A549 (cell line): ENCODE results near the gene CCDC170. TPM values are rescaled to one million over a fixed set of nuclear protein-coding genes. Genes with fewer than 3 reads are reported as not detected.

Experiments
- ATAC-seq, 2 experiments: fragments of 200-7000 bp in 1 of 2; fragments of >200 bp in 1 of 2; cut with Nextera tagmentation in 1 of 2; cut with Tn5 transposase in 1 of 2; 3 replicates each; pipeline versions ENCODE4 v1.8.0 to v1.9.1; 2018 to 2020; ENCODE audit warnings: mild to moderate bottlenecking in 1 of 2, moderate library complexity in 1 of 2
- CTCF ChIA-PET: fragments of 300-600 bp; sonication (Branson Sonifier 250); formaldehyde crosslinking; extraction: SDS; loops from one replicate; lab custom pipeline; 2021; ENCODE audit warnings: antibody characterized with exemption, inconsistent platforms; lab: Yijun Ruan, JAX
- POLR2A ChIA-PET: fragments of 350-600 bp; formaldehyde crosslinking; extraction: SDS; loops from one replicate; lab custom pipeline; 2021; ENCODE audit warnings: antibody characterized with exemption, inconsistent platforms; lab: Yijun Ruan, JAX
- DNase-seq, 2 experiments: peaks; one replicate each; pipeline versions ENCODE4 v3.0.0 to v3.0.0-alpha.2; 2011 to 2016; ENCODE audit warnings: low read depth in 1 of 2, low spot score in 1 of 2
- FAIRE-seq: peaks from 2 replicates; lab custom pipeline; 2011; peaks lifted over from hg19 to GRCh38; lab: Jason Lieb, UNC
- H3K27ac ChIP-seq, 2 experiments: fragments of >200 bp; sonication (Bioruptor Twin); formaldehyde crosslinking; 3 replicates each; pipeline ENCODE4 v1.5.1; 2016 to 2017
- H3K4me1 ChIP-seq: fragments of >200 bp; sonication (Bioruptor Twin); formaldehyde crosslinking; 3 replicates; pipeline ENCODE4 v1.6.1; 2016
- H3K4me2 ChIP-seq: fragments of >200 bp; sonication (Bioruptor Twin); formaldehyde crosslinking; 3 replicates; pipeline ENCODE4 v1.6.1; 2016
- H3K4me3 ChIP-seq: fragments of >200 bp; sonication (Bioruptor Twin); formaldehyde crosslinking; 3 replicates; pipeline ENCODE4 v1.5.1; 2016
- H3K9me3 ChIP-seq: fragments of >200 bp; sonication (Bioruptor Twin); formaldehyde crosslinking; 3 replicates; pipeline ENCODE4 v1.6.1; 2016
- ATOH8 ChIP-seq: fragments of 250-450 bp; sonication (Bioruptor Pico); IDR thresholded peaks from 2 replicates; pipeline ENCODE4 v1.5.0; 2020; ENCODE audit warnings: low read depth, mild to moderate bottlenecking, moderate library complexity
- BCL3 ChIP-seq: fragments of >200 bp; sonication (Bioruptor Twin); formaldehyde crosslinking; IDR thresholded peaks from 3 replicates; pipeline ENCODE4 v1.6.1; 2016
- BHLHE40 ChIP-seq: IDR thresholded peaks from 2 replicates; pipeline ENCODE4 v1.6.1; 2012; ENCODE audit warnings: low read depth, low read length, inconsistent platforms
- CBX8 ChIP-seq: fragments of 200-600 bp; sonication (generic); IDR thresholded peaks from 2 replicates; pipeline ENCODE4 v1.6.1; 2016
- CHD4 ChIP-seq: fragments of 200-600 bp; sonication (generic); IDR thresholded peaks from 2 replicates; pipeline ENCODE4 v1.6.1; 2016; ENCODE audit warnings: antibody characterized with exemption, mild to moderate bottlenecking, borderline replicate concordance
- EHF ChIP-seq: fragments of 250-450 bp; sonication (Bioruptor Pico); IDR thresholded peaks from 2 replicates; pipeline ENCODE4 v1.5.0; 2020; ENCODE audit warnings: mild to moderate bottlenecking
- EHMT2 ChIP-seq: fragments of 200-600 bp; sonication (generic); IDR thresholded peaks from 2 replicates; pipeline ENCODE4 v1.6.1; 2016; ENCODE audit warnings: antibody characterized with exemption, low read depth, mild to moderate bottlenecking, moderate library complexity
- FOSL2 ChIP-seq, 2 experiments: fragments of 450-650 bp in 1 of 2; fragments of >200 bp in 1 of 2; sonication (Bioruptor Twin) in 1 of 2; formaldehyde crosslinking; IDR thresholded peaks; 2 replicates each; pipeline versions ENCODE4 v1.5.0 to v1.6.1; 2016 to 2020; ENCODE audit warnings: mild to moderate bottlenecking in 1 of 2, moderate library complexity in 1 of 2
- HDAC2 ChIP-seq: fragments of 200-600 bp; sonication (generic); IDR thresholded peaks from 2 replicates; pipeline ENCODE4 v1.6.1; 2016
- HES2 ChIP-seq: fragments of >200 bp; sonication (Bioruptor Twin); formaldehyde crosslinking; IDR thresholded peaks from 2 replicates; pipeline ENCODE4 v1.6.1; 2016
- HEYL ChIP-seq: fragments of 250-450 bp; sonication (Bioruptor Pico); IDR thresholded peaks from 2 replicates; pipeline ENCODE4 v1.8.0; 2021; ENCODE audit warnings: mild to moderate bottlenecking, moderate library complexity
- JUN ChIP-seq, 2 experiments: fragments of >200 bp; sonication (Bioruptor Twin); formaldehyde crosslinking; IDR thresholded peaks; 2 replicates in 1 of 2; 3 replicates in 1 of 2; pipeline ENCODE4 v1.6.1; 2016 to 2017
- JUNB ChIP-seq: fragments of >200 bp; sonication (Bioruptor Twin); formaldehyde crosslinking; IDR thresholded peaks from 2 replicates; pipeline ENCODE4 v1.6.1; 2016
- KDM5A ChIP-seq: fragments of 200-600 bp; sonication (generic); IDR thresholded peaks from 2 replicates; pipeline ENCODE4 v1.6.1; 2016; ENCODE audit warnings: antibody characterized with exemption, mild to moderate bottlenecking
- MAFK ChIP-seq: fragments of 450-650 bp; IDR thresholded peaks from 2 replicates; pipeline ENCODE4 v1.6.1; 2014; ENCODE audit not compliant: partially characterized antibody
- MYC ChIP-seq: IDR thresholded peaks from 2 replicates; pipeline ENCODE4 v1.6.1; 2012; ENCODE audit warnings: mild to moderate bottlenecking, inconsistent platforms, low read length, improper control_type of control experiment, borderline replicate concordance
- NR3C1 ChIP-seq: fragments of >200 bp; sonication (Bioruptor Twin); formaldehyde crosslinking; IDR thresholded peaks from 3 replicates; pipeline ENCODE4 v1.6.1; 2017
- RCOR1 ChIP-seq: fragments of 150-350 bp; IDR thresholded peaks from 2 replicates; pipeline ENCODE4 v1.6.1; 2014; ENCODE audit warnings: antibody characterized with exemption, low read length, low read depth
- SMC3 ChIP-seq: fragments of >200 bp; sonication (Bioruptor Twin); formaldehyde crosslinking; IDR thresholded peaks from 3 replicates; pipeline ENCODE4 v1.6.1; 2018; ENCODE audit warnings: inconsistent platforms
- TP53 ChIP-seq: fragments of 250-450 bp; sonication (Bioruptor Pico); IDR thresholded peaks from 2 replicates; pipeline ENCODE4 v1.5.0; 2021; ENCODE audit warnings: mild to moderate bottlenecking, moderate library complexity
- USF2 ChIP-seq: fragments of 450-650 bp; IDR thresholded peaks from 2 replicates; pipeline ENCODE4 v1.6.1; 2014; ENCODE audit warnings: antibody characterized with exemption
- ZSCAN20 ChIP-seq: fragments of 250-450 bp; sonication (Bioruptor Pico); IDR thresholded peaks from 2 replicates; pipeline ENCODE4 v1.8.0; 2022; ENCODE audit warnings: mild to moderate bottlenecking, moderate library complexity
- WGBS: methylation state at CpG from one replicate; pipeline ENCODE4 v1.1.6; 2017; ENCODE audit errors: missing lambda C conversion rate; 5-methylcytosine and 5-hydroxymethylcytosine counted together
- polyA plus RNA-seq, 4 experiments: library from polyadenylated mRNA; depleted of rRNA in 3 of 4; stranded (reverse); fragments of >200 nt; fragmentation: RNase III in 1 of 4; extraction: RNeasy Plus Mini Kit Qiagen cat#74134 plus additional on column Dnase treatment in 1 of 4; gene quantifications; 2 replicates in 3 of 4; 3 replicates in 1 of 4; pipeline ENCODE4 v1.2.3, GENCODE V29; 2011 to 2017

The CCDC170 gene
- polyA plus RNA-seq, 2 of the 4 experiments (the other 2 are of a cell fraction) = 0.09 to 0.61 TPM

- POLR2A ChIA-PET = interaction anchor here (0.7 kb wide), 1 partner anchor 33 kb away, joined by 4 read pairs; no protein-coding TSS in a partner anchor
- Histone ChIP-seq H3K4me1 (no peaks in the 10 kb centered on the region), H3K9me3 (no peaks in the 10 kb centered on the region), H3K4me2 (no peak overlapping the region), H3K27ac (no peak overlapping the region), H3K4me3 (no peak overlapping the region)
- CTCF ChIA-PET = interaction anchor here (1.1 kb wide), 1 partner anchor 9 kb away, joined by 4 read pairs; no protein-coding TSS in a partner anchor
- TF ChIP-seq MAFK = peak; percentile 70
- no peak for TF ChIP-seq CBX8
- ATAC-seq = no peak
- DNase-seq = no peak
- no peak for FAIRE-seq
Observed at GRCh38 chr6:151483994-151484393, 9.8 kb upstream of the CCDC170 start.

- ChIA-PET CTCF (no interaction called here), POLR2A (no interaction called here)
- H3K4me1 ChIP-seq = no peaks in the 10 kb centered on the region
- TF ChIP-seq JUN (IDR thresholded peaks at IDR 0.05) = no peak
- TF ChIP-seq HDAC2 = no peak
- no peak for TF ChIP-seq TP53 (CRISPR knock-in tag)
- TF ChIP-seq RCOR1 = no peak
- no peak for TF ChIP-seq ZSCAN20 (CRISPR knock-in tag)
- TF ChIP-seq MYC = no peak
- no peak for TF ChIP-seq CHD4
- TF ChIP-seq, all 56 proteins: peak for 0
- Histone ChIP-seq H3K4me2 (no peak overlapping the region), H3K27ac (no peak overlapping the region), H3K9me3 (no peaks in the 10 kb centered on the region), H3K4me3 (no peak overlapping the region)
- ATAC-seq (no peak), FAIRE-seq (no peak), DNase-seq (no peak)
- 19% methylated on average over 2 of the region's 2 CpGs for WGBS
Observed at GRCh38 chr6:151488226-151488625, 5.6 kb upstream of the CCDC170 start.

- CTCF ChIA-PET = interaction anchor here (1.3 kb wide), 1 partner anchor 84 kb away, joined by 4 read pairs; no protein-coding TSS in a partner anchor
- no peak overlapping the region for H3K4me3 ChIP-seq
- POLR2A ChIA-PET = no interaction called here
- 37% methylated on average over 7 of the region's 7 CpGs for WGBS
- no peaks in the 10 kb centered on the region for H3K9me3 ChIP-seq
- ATAC-seq (no peak), FAIRE-seq (no peak), DNase-seq (no peak)
- H3K27ac ChIP-seq = no peak overlapping the region
- no peak overlapping the region for H3K4me2 ChIP-seq
- H3K4me1 ChIP-seq = no peaks in the 10 kb centered on the region
- no peak for TF ChIP-seq MYC
- TF ChIP-seq TP53 (CRISPR knock-in tag) = no peak
- no peak for TF ChIP-seq EHF (CRISPR knock-in tag)
- no peak for TF ChIP-seq NR3C1
- no peak for TF ChIP-seq JUNB
- no peak for TF ChIP-seq SMC3
- no peak for TF ChIP-seq BHLHE40
- TF ChIP-seq HEYL (CRISPR knock-in tag) = no peak
- no peak for TF ChIP-seq HES2
Observed at GRCh38 chr6:151490996-151491395, 2.8 kb upstream of the CCDC170 start.

- ATAC-seq = peak; percentile 80 to 81
- Histone ChIP-seq H3K4me1 (no peaks in the 10 kb centered on the region), H3K27ac (peak overlapping the region; percentile 70 to 87), H3K4me3 (peak overlapping the region; percentile 75), H3K4me2 (peak overlapping the region; percentile 100), H3K9me3 (no peaks in the 10 kb centered on the region)
- ChIA-PET POLR2A (interaction anchor here (0.7 kb wide), 2 partner anchors 39 to 41 kb away, joined by 3 to 4 read pairs; a partner anchor contains a TSS), CTCF (no interaction called here)
- peak in 1 of 2 experiments; percentile 7 for DNase-seq
- WGBS = 51% methylated on average over 13 of the region's 16 CpGs
- FAIRE-seq = no peak
- TF ChIP-seq KDM5A (no peak), EHF (CRISPR knock-in tag) (no peak), BCL3 (no peak), JUN (IDR thresholded peaks at IDR 0.05) (no peak), CBX8 (no peak), JUNB (no peak), USF2 (no peak), FOSL2 (IDR thresholded peaks at IDR 0.05) (no peak), FOSL2 (CRISPR knock-in tag; IDR thresholded peaks at IDR 0.05) (no peak), HES2 (no peak), EHMT2 (no peak), ATOH8 (CRISPR knock-in tag) (no peak)
Observed at GRCh38 chr6:151493161-151493803, 535 bp upstream of the CCDC170 start.
